ENCODE data around the gene USP33.
"Not testable (repeated sequence)": the region's sequence is repeated elsewhere in the genome, so short reads cannot be mapped to it uniquely, and the experiment has no call there.

The USP33 gene

DNA sequence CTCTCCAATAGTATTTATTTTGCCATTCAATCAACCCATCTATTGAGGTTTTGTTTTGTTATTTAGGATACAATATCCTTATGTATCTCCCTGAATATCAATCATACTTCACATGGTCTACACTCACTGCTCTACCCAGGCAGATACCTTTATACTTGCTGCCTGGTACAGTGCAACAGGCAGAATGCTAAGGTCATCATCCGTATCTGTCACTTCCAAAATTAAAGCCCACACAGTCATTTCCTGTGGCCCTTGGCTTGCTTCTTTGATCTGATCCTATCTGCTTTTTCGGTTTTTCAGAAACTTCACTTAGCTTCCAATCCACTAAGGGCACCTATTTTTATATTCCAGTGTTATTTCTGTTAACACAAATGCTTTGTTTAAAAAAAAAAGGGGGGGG is 54.9 kb downstream of the USP33 start:
- no peak overlapping the region for H3K4me3 ChIP-seq (replicated peaks; ENCODE audit: insufficient read depth, low read length)
- no peak for DNase-seq (ENCODE audit: low read depth in 1 of 2, low spot score in 1 of 2)
- H3K27ac ChIP-seq (replicated peaks), result no peak overlapping the region

DNA sequence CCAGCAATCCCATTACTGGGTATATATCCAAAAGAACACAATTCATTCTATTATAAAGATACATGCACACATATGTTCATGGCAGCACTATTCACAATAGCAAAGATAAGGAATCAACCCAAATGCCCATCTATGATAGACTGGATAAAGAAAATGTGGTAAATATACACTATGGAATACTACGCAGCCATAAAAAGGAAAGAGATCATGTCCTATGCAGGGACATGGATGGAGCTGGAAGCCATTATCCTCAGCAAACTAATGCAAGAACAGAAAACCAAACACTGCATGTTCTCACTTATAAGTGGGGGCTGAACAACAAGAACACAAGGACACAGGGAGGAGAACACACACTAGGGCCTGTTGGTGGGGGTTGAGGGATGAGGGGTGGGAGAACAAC is 60.0 kb downstream of the USP33 start:
- DNase-seq (ENCODE audit: low read depth in 1 of 2, low spot score in 1 of 2); H3K27me3 ChIP-seq (ENCODE audit: insufficient read depth, poor library complexity, severe bottlenecking): not testable (repeated sequence)

More for the DNA sequence above, 54.9 kb downstream of the USP33 start:
- H3K27me3 ChIP-seq (ENCODE audit: insufficient read depth, poor library complexity, severe bottlenecking), result no peaks in the 10 kb centered on the region
- TF ChIP-seq POLR2AphosphoS5 (IDR thresholded peaks at IDR 0.05; ENCODE audit: low read depth) (no peak), REST (IDR thresholded peaks at IDR 0.05; ENCODE audit: insufficient replicate concordance, low read depth) (no peak), GABPA (IDR thresholded peaks at IDR 0.05; ENCODE audit: low read depth) (no peak), SPI1 (IDR thresholded peaks at IDR 0.05; ENCODE audit: borderline replicate concordance, low read depth) (no peak)
- TF ChIP-seq, protein P1, sequence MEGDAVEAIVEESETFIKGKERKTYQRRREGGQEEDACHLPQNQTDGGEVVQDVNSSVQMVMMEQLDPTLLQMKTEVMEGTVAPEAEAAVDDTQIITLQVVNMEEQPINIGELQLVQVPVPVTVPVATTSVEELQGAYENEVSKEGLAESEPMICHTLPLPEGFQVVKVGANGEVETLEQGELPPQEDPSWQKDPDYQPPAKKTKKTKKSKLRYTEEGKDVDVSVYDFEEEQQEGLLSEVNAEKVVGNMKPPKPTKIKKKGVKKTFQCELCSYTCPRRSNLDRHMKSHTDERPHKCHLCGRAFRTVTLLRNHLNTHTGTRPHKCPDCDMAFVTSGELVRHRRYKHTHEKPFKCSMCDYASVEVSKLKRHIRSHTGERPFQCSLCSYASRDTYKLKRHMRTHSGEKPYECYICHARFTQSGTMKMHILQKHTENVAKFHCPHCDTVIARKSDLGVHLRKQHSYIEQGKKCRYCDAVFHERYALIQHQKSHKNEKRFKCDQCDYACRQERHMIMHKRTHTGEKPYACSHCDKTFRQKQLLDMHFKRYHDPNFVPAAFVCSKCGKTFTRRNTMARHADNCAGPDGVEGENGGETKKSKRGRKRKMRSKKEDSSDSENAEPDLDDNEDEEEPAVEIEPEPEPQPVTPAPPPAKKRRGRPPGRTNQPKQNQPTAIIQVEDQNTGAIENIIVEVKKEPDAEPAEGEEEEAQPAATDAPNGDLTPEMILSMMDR (IDR thresholded peaks at IDR 0.05; ENCODE audit: insufficient read depth, low read length), result no peak

DNA sequence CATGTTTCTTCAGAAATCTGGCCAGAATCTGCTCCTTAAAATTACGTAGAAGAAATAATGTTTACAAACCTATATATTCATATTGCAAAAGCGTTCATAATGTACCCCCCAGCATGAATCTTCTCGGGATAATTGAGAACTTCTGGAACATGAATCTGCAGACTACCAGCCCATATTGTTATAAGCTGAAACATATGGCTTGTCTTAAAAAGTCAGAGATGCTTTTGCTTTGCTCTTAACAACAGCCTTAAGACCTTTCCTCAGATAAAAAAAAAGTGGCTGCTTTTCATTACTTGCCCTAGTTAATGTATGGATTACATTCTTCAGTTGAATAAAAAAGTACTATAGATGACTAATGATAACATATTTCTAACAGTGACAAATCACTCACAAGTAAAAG is 62.2 kb downstream of the USP33 start:
- DNase-seq (ENCODE audit: low read depth in 1 of 2, low spot score in 1 of 2), result no peak
- TF ChIP-seq GABPA (IDR thresholded peaks at IDR 0.05; ENCODE audit: low read depth) (no peak), SPI1 (IDR thresholded peaks at IDR 0.05; ENCODE audit: borderline replicate concordance, low read depth) (no peak), REST (IDR thresholded peaks at IDR 0.05; ENCODE audit: insufficient replicate concordance, low read depth) (no peak), POLR2AphosphoS5 (IDR thresholded peaks at IDR 0.05; ENCODE audit: low read depth) (no peak)
- TF ChIP-seq, protein P1 (IDR thresholded peaks at IDR 0.05; ENCODE audit: insufficient read depth, low read length), result no peak
- Histone ChIP-seq H3K4me3 (replicated peaks; ENCODE audit: insufficient read depth, low read length) (no peak overlapping the region), H3K27me3 (ENCODE audit: insufficient read depth, poor library complexity, severe bottlenecking) (no peaks in the 10 kb centered on the region), H3K27ac (replicated peaks) (no peak overlapping the region)

More for the DNA sequence above, 60.0 kb downstream of the USP33 start:
- H3K4me3 ChIP-seq (replicated peaks; ENCODE audit: insufficient read depth, low read length); H3K27ac ChIP-seq (replicated peaks): not testable (repeated sequence)

DNA sequence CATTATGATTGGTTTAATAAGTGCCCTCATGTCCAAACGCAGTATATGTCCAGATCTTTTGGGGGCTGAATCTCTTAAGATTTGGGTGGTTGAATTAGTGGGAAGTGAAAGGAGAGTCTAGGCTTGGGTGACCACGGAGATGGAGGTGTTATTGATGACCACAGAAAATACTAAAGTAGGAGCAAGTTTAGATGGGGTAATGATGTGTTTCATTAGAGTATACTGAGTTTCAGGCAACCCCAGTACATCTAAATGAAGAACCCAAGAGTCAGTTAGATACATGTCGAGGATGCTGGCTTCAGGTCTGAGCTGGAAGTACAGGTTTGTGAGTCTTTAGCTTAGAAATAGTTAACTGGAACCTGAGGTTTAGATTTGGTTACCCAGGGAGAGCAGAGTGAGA is 70.7 kb downstream of the USP33 start:
- H3K27ac ChIP-seq (replicated peaks), result no peak overlapping the region
- no peak overlapping the region for H3K4me3 ChIP-seq (replicated peaks; ENCODE audit: insufficient read depth, low read length)
- TF ChIP-seq, protein P1 (IDR thresholded peaks at IDR 0.05; ENCODE audit: insufficient read depth, low read length), result no peak
- TF ChIP-seq SPI1 (IDR thresholded peaks at IDR 0.05; ENCODE audit: borderline replicate concordance, low read depth), result no peak
- TF ChIP-seq GABPA (IDR thresholded peaks at IDR 0.05; ENCODE audit: low read depth), result no peak
- no peak for TF ChIP-seq POLR2AphosphoS5 (IDR thresholded peaks at IDR 0.05; ENCODE audit: low read depth)
- no peak for TF ChIP-seq REST (IDR thresholded peaks at IDR 0.05; ENCODE audit: insufficient replicate concordance, low read depth)
- H3K27me3 ChIP-seq (ENCODE audit: insufficient read depth, poor library complexity, severe bottlenecking), result no peaks in the 10 kb centered on the region
- DNase-seq (ENCODE audit: low read depth in 1 of 2, low spot score in 1 of 2), result no peak

Measured in HL-60 (cell line).